Non-pigmented ciliary epithelial cell (primary cell): ENCODE data around the gene ZFAND3.

Experiments used
- DNase-seq: peaks from one replicate; pipeline ENCODE4 v3.0.0-alpha.2; 2010; ENCODE audit warnings: low read depth

The ZFAND3 gene

GRCh38 chr6:37798436-37799262 is 20.9 kb upstream of the ZFAND3 start:
- no peak for DNase-seq

GRCh38 chr6:37799263-37799644 is 20.3 kb upstream of the ZFAND3 start:
- no peak for DNase-seq

- no peak for DNase-seq
These were observed 18.6 kb upstream of the ZFAND3 start for GRCh38 chr6:37800703-37801604.

- DNase-seq = no peak
These were observed 18.0 kb upstream of the ZFAND3 start for GRCh38 chr6:37801605-37801940.

GRCh38 chr6:37802810-37803209 is 16.7 kb upstream of the ZFAND3 start:
- DNase-seq = no peak

GRCh38 chr6:37804586-37804985 is 14.9 kb upstream of the ZFAND3 start:
- DNase-seq = no peak

GRCh38 chr6:37806213-37806612 is 13.3 kb upstream of the ZFAND3 start:
- no peak for DNase-seq

GRCh38 chr6:37807656-37808055 is 11.9 kb upstream of the ZFAND3 start:
- no peak for DNase-seq

GRCh38 chr6:37809197-37809543 is 10.4 kb upstream of the ZFAND3 start:
- DNase-seq = no peak

GRCh38 chr6:37812841-37813240 is 6.7 kb upstream of the ZFAND3 start:
- no peak for DNase-seq

- DNase-seq = no peak
These were observed 5.2 kb upstream of the ZFAND3 start for GRCh38 chr6:37814374-37814773.

- no peak for DNase-seq
These were observed 2.7 kb upstream of the ZFAND3 start for GRCh38 chr6:37816599-37817375.

GRCh38 chr6:37818536-37819176 is 871 bp upstream of the ZFAND3 start:
- peak; percentile 79 for DNase-seq

GRCh38 chr6:37819802-37820717 is 533 bp downstream of the ZFAND3 start:
- no peak for DNase-seq

GRCh38 chr6:37820718-37821079 is 1.2 kb downstream of the ZFAND3 start:
- no peak for DNase-seq

- DNase-seq = no peak
These were observed 1.9 kb downstream of the ZFAND3 start for GRCh38 chr6:37821446-37821845.

GRCh38 chr6:37822851-37823682 is 3.5 kb downstream of the ZFAND3 start:
- no peak for DNase-seq

- DNase-seq = no peak
These were observed 4.6 kb downstream of the ZFAND3 start for GRCh38 chr6:37824170-37824569.

GRCh38 chr6:37826188-37826587 is 6.7 kb downstream of the ZFAND3 start:
- DNase-seq = no peak

GRCh38 chr6:37826993-37827392 is 7.5 kb downstream of the ZFAND3 start:
- DNase-seq = no peak
